ENCODE data around the gene KIR3DL1.
"Not testable (repeated sequence)": the region's sequence is repeated elsewhere in the genome, so short reads cannot be mapped to it uniquely, and the experiment has no call there.

Gene KIR3DL1

DNA sequence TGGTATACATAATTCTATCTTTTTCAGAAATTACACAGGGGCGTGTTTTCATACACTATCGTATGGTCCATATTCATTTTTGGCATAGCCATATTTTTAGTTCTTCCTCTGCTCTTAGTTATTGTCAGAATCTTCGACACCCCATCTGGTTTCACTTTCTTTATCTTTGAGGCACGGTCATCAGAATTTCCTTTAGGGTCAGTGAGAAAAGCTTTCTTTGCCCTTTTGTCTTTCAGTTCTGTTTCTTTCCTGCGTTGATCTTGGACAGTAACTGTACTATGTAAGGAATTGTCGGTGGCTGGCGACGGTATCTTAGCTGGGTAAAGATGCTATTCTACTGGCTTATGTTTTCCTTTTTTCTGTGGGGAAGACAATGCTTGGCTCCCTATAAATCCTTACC, 23.5 kb upstream of the KIR3DL1 start:
- TF ChIP-seq, protein P1, sequence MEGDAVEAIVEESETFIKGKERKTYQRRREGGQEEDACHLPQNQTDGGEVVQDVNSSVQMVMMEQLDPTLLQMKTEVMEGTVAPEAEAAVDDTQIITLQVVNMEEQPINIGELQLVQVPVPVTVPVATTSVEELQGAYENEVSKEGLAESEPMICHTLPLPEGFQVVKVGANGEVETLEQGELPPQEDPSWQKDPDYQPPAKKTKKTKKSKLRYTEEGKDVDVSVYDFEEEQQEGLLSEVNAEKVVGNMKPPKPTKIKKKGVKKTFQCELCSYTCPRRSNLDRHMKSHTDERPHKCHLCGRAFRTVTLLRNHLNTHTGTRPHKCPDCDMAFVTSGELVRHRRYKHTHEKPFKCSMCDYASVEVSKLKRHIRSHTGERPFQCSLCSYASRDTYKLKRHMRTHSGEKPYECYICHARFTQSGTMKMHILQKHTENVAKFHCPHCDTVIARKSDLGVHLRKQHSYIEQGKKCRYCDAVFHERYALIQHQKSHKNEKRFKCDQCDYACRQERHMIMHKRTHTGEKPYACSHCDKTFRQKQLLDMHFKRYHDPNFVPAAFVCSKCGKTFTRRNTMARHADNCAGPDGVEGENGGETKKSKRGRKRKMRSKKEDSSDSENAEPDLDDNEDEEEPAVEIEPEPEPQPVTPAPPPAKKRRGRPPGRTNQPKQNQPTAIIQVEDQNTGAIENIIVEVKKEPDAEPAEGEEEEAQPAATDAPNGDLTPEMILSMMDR (IDR thresholded peaks at IDR 0.05; ENCODE audit: low read depth, low read length), result no peak
- H3K4me3 ChIP-seq (ENCODE audit: low read depth, low read length), result no peak overlapping the region

DNA sequence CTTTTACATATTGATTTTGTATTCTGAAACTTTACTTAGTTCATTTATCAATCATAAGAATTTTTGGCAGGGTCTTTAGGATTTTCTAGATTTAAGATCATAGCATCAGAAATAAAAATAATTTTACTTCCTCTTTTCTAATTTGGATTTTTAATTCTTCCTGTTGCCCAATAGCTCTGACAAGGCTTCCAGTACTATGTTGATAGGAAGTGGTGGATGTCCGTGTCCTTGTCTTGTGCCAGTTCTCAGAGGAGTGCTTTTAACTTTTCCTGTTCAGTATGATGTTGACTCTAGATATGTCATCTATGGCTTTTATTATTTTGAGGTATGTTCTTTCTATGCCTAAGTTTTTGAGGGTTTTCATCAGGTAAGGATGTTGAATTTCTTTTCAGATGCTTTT, 20.5 kb upstream of the KIR3DL1 start:
- H3K4me3 ChIP-seq (ENCODE audit: low read depth, low read length), result no peak overlapping the region
- TF ChIP-seq, protein P1 (IDR thresholded peaks at IDR 0.05; ENCODE audit: low read depth, low read length), result no peak

DNA sequence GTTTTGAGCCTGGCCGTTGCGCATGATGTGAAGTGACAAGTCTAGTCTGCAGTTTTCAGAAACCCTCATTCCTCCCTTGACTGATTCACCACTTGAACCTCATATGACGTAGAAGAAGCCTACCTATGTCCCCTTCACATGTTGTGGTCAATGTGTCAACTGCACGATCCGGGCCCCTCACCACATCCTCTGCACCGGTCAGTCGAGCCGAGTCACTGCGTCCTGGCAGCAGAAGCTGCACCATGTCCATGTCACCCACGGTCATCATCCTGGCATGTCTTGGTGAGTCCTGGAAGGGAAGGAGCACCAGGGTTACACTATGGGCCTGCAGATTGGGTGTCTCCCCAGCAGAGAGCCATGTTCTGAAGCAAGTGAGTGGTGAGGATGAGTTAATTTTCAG, 12.9 kb upstream of the KIR3DL1 start, which contains the start of gene KIR2DL4:
KIR2DL4 (plus strand) TSS at position 201 of the 400 bp plus-strand sequence; CDS start at position 243, 42 bp downstream.
- no peak within 1 kb of the TSS for H3K4me3 ChIP-seq (ENCODE audit: low read depth, low read length)
- TF ChIP-seq, protein P1 (IDR thresholded peaks at IDR 0.05; ENCODE audit: low read depth, low read length), result no peak

DNA sequence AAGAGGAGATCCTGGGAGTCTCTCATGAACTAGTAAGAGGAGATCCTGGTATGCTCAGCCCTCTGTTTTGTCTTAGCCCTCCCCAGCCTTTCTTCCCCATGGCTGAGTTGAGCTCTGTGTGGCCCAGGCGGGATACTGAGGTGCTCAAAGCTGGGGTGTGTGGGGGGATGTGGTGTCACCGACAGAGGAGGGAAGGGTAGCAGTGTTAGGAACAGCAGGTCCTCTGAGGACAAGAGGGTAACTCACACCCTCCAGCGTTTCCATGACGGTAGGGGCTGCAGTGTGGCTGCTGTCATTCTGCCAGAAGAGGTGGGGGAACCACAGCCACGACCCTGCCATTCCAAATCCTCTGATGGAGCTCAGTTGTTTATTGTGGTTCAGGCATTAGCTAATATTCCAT, 12.2 kb upstream of the KIR3DL1 start:
- TF ChIP-seq, protein P1 (IDR thresholded peaks at IDR 0.05; ENCODE audit: low read depth, low read length), result no peak

DNA sequence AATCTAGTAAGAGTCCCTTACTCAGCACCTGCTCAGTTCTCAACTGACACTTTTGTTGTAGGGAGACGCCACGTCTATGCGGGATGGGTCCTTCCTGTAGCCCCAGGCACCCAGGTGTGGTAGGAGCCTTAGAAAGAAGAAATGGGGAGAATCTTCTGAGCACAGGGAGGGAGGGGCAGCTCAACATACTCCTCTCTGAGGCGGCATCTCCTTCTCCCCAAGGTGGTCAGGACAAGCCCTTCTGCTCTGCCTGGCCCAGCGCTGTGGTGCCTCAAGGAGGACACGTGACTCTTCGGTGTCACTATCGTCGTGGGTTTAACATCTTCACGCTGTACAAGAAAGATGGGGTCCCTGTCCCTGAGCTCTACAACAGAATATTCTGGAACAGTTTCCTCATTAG, 11.7 kb upstream of the KIR3DL1 start:
- TF ChIP-seq, protein P1 (IDR thresholded peaks at IDR 0.05; ENCODE audit: low read depth, low read length), result no peak
- no peak overlapping the region for H3K4me3 ChIP-seq (ENCODE audit: low read depth, low read length)

More for the DNA sequence above, 12.2 kb upstream of the KIR3DL1 start:
- H3K4me3 ChIP-seq (ENCODE audit: low read depth, low read length), result no peak overlapping the region

DNA sequence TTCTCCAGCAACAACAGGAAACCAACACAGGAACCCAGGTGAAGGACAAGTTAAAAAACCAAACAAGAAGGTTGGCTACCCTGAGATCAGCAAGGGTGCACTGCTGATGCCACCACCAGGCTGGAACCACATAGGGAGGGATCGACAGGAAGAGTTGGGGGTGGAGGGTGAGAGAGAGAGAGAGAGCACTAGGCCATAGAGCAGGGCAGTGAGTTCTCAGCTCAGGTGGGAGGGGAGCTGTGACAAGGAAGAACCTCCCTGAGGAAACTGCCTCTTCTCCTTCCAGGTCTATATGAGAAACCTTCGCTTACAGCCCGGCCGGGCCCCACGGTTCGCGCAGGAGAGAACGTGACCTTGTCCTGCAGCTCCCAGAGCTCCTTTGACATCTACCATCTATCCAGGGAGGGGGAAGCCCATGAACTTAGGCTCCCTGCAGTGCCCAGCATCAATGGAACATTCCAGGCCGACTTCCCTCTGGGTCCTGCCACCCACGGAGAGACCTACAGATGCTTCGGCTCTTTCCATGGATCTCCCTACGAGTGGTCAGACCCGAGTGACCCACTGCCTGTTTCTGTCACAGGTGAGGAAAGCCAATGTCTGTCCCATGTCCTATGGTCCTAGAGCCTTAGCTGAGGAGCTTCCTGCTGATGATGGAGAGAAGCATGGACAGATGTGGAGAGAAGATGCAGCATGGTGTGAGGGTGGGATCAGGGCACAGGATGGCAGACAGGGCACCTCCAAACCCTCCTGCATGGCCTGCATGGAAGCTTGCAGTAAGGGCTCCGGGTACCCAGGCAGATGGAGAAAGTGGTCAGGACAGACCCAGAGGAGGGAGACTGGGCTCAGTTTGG, 10.4 kb upstream of the KIR3DL1 start:
- TF ChIP-seq, protein P1 (IDR thresholded peaks at IDR 0.05; ENCODE audit: low read depth, low read length), result no peak
- H3K4me3 ChIP-seq (ENCODE audit: low read depth, low read length), result no peak overlapping the region

DNA sequence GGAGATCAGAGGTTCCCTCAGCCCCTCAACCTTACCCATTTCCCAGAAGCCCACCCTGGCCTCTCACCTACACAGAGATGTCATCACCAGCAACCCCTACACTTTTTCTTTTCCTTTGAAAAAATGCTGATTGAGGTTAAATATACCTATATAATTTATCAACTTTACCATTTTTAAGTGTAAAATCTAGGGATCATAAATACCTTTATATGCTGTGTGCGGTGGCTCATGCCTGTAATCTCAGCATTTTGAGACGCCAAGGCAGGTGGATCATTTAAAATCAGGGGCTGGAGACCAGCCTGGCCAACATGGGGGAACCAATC, 9.8 kb upstream of the KIR3DL1 start:
- TF ChIP-seq, protein P1 (IDR thresholded peaks at IDR 0.05; ENCODE audit: low read depth, low read length), result no peak
- H3K4me3 ChIP-seq (ENCODE audit: low read depth, low read length), result no peak overlapping the region

DNA sequence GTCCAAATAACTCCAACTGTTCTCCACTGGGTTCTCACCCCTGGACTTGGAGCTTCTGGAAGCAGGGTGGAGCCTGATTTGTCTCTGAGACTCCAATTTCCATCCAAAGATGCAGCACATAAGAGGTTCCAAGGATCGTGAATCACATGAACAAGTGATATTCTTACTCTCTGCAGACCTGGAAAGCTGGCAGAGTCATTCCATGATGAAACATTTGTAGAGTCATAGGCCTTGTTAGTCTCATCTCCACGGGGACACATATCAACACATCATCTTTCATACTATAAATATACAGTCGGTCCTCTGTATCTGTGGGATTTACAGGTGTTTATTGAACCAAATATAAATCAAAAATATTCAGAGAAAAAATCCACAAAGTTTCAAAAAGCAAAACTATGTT, 1.7 kb upstream of the KIR3DL1 start:
- not testable (repeated sequence) for H3K4me3 ChIP-seq (ENCODE audit: low read depth, low read length)
